Measurements from ENCODE around the gene PSENEN. TPM values are rescaled to one million over a fixed set of nuclear protein-coding genes. Genes with fewer than 3 reads are reported as not detected.

Gene PSENEN
- total RNA-seq, 2 donors from 2014 or later: 10.6 to 21.1 TPM

- DNase-seq (no peak), ATAC-seq (no peak)
- Histone ChIP-seq H3K9me3 (no peaks in the 10 kb centered on the region), H3K4me3 (no peak overlapping the region), H3K4me1 (peaks cover 48% of the 10 kb centered on the region), H3K36me3 (replicated peaks in 1 of 2; ENCODE audit: insufficient read depth in 1 of 2, low read depth in 2 of 2) (no peaks in the 10 kb centered on the region), H3K27me3 (no peaks in the 10 kb centered on the region), H3K27ac (no peak overlapping the region)
- intact Hi-C loops (cut with DNase I): no loop called here
- WGBS, 2 donors: 74 to 77% methylated on average over 5 of the region's 5 CpGs
- TF ChIP-seq CTCF (IDR thresholded peaks at IDR 0.05) (no peak), POLR2A (IDR thresholded peaks at IDR 0.05) (no peak)
Observed at GRCh38 chr19:35746531-35746930, 1.1 kb downstream of the PSENEN start.

- 1% methylated on average over 34 to 45 of the region's 45 CpGs for WGBS, 2 donors
- H3K9me3 ChIP-seq: no peaks in the 10 kb centered on the region
- peak within 1 kb of the TSS; percentile 18 to 77 (median 64) for H3K27ac ChIP-seq
- intact Hi-C loops (cut with DNase I): no loop called here
- H3K4me3 ChIP-seq: peak within 1 kb of the TSS; percentile 63 to 100
- peaks cover 44% of the 10 kb centered on the region for H3K4me1 ChIP-seq
- ATAC-seq (peak; percentile 87), DNase-seq (peak; percentile 99)
- TF ChIP-seq CTCF (IDR thresholded peaks at IDR 0.05): peak in 5 of 7 experiments; percentile 10 to 73 (median 33)
- TF ChIP-seq POLR2A (IDR thresholded peaks at IDR 0.05): peak; percentile 16 to 86 (median 85)
- peaks cover 0 to 4% of the 10 kb centered on the region in 2 donors for H3K36me3 ChIP-seq (replicated peaks in 1 of 2; ENCODE audit: insufficient read depth in 1 of 2, low read depth in 2 of 2)
- no peaks in the 10 kb centered on the region for H3K27me3 ChIP-seq
Observed at GRCh38 chr19:35748106-35749020, 2.9 kb downstream of the PSENEN start, which contains the start of gene LIN37. Gene LIN37, plus strand, starts transcription at chr19:35748576. Its CDS starts 149 bp downstream, at chr19:35748725.

GRCh38 chr19:35750167-35750566, 4.7 kb downstream of the PSENEN start:
- peaks cover 0 to 7% of the 10 kb centered on the region in 2 donors for H3K36me3 ChIP-seq (replicated peaks in 1 of 2; ENCODE audit: insufficient read depth in 1 of 2, low read depth in 2 of 2)
- H3K9me3 ChIP-seq: no peaks in the 10 kb centered on the region
- ATAC-seq (no peak), DNase-seq (no peak)
- H3K4me3 ChIP-seq: no peak overlapping the region
- TF ChIP-seq CTCF (IDR thresholded peaks at IDR 0.05): no peak
- TF ChIP-seq POLR2A (IDR thresholded peaks at IDR 0.05): no peak
- no peaks in the 10 kb centered on the region for H3K27me3 ChIP-seq
- WGBS, 2 donors: 80 to 97% methylated on average over 5 of the region's 5 CpGs
- H3K27ac ChIP-seq: no peak overlapping the region
- H3K4me1 ChIP-seq: peaks cover 34% of the 10 kb centered on the region
- intact Hi-C loops (cut with DNase I): no loop called here

DNA sequence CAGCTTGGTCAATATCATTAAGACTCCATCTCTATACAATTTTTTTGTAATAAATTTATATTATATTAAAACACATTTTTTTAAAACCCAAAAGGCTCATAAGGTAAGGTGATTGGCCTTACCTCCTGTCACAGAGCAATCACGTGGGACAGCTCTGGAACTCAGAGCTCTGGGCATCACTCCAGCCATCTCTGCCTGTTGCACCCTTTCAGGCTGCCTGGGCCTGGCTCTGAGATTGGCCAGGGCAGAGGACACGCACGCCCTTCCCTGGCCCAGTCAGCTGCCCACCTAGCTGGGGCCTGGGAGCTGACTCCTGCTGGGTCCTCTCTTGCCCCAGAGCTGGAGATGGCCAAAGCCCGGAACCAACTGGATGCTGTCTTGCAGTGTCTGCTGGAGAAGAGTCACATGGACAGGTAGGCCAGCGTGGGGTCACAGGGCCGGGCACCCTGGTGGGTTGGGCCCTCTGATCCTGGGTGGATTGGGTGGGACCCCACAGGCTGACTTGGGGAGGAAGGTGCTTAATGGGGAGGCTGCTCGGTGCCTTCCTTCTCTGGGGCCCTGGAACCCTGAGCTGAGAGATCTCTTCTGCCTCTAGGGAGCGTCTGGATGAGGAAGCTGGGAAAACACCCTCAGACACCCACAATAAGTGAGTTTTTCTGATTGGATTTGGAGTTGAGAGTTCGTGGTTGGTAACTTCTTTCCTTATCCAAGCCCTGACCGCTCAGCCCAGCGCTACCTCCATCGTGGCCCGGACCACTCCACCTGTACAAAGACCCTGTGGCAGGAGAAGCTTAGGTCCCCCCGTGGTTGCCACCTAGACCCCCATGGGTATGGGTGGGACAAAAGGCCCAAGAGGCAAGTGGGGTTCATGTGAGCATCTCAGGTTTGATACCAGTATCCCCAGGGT, 6.6 kb downstream of the PSENEN start:
- Histone ChIP-seq H3K4me1 (peaks cover 31% of the 10 kb centered on the region), H3K9me3 (no peaks in the 10 kb centered on the region), H3K27ac (no peak overlapping the region), H3K27me3 (no peaks in the 10 kb centered on the region), H3K4me3 (no peak overlapping the region), H3K36me3 (replicated peaks in 1 of 2; ENCODE audit: insufficient read depth in 1 of 2, low read depth in 2 of 2) (peaks cover 0 to 7% of the 10 kb centered on the region in 2 donors)
- WGBS, 2 donors: 84 to 93% methylated on average over 11 to 14 of the region's 14 CpGs
- ATAC-seq (no peak), DNase-seq (no peak)
- TF ChIP-seq CTCF (IDR thresholded peaks at IDR 0.05) (no peak), POLR2A (IDR thresholded peaks at IDR 0.05) (no peak)
- intact Hi-C loops (cut with DNase I): no loop called here
